ENCODE measurements around the gene RASA1.
"Not testable (repeated sequence)": the region's sequence is repeated elsewhere in the genome, so short reads cannot be mapped to it uniquely, and the experiment has no call there.

RASA1 gene

GRCh38 chr5:87278590-87279100 is 11.0 kb downstream of the RASA1 start:
- no peak overlapping the region for H3K4me3 ChIP-seq
- H3K27ac ChIP-seq, result peak overlapping the region in 1 of 2 donors; percentile 4
- TF ChIP-seq CTCF (IDR thresholded peaks at IDR 0.05), result no peak
- no peak for DNase-seq (ENCODE audit: low spot score)

- Histone ChIP-seq H3K27ac (no peak overlapping the region), H3K4me3 (no peak overlapping the region)
- DNase-seq (ENCODE audit: low spot score), result no peak
- TF ChIP-seq CTCF (IDR thresholded peaks at IDR 0.05), result no peak
These were observed 14.6 kb downstream of the RASA1 start for GRCh38 chr5:87282269-87282668.

- not testable (repeated sequence) for DNase-seq (ENCODE audit: low spot score); H3K4me3 ChIP-seq
These were observed 19.6 kb downstream of the RASA1 start for GRCh38 chr5:87287266-87287665.

GRCh38 chr5:87298692-87299362 is 31.1 kb downstream of the RASA1 start:
- no peak for TF ChIP-seq CTCF (IDR thresholded peaks at IDR 0.05)
- Histone ChIP-seq H3K4me3 (no peak overlapping the region), H3K27ac (no peak overlapping the region)
- no peak for DNase-seq (ENCODE audit: low spot score)

More at GRCh38 chr5:87287266-87287665, 19.6 kb downstream of the RASA1 start:
- H3K27ac ChIP-seq, result not testable (repeated sequence)

GRCh38 chr5:87300176-87300575 is 32.5 kb downstream of the RASA1 start:
- no peak for DNase-seq (ENCODE audit: low spot score)
- H3K27ac ChIP-seq, result no peak overlapping the region
- no peak for TF ChIP-seq CTCF (IDR thresholded peaks at IDR 0.05)
- no peak overlapping the region for H3K4me3 ChIP-seq

GRCh38 chr5:87300744-87301143 is 33.1 kb downstream of the RASA1 start:
- no peak for DNase-seq (ENCODE audit: low spot score)
- no peak overlapping the region for H3K27ac ChIP-seq
- no peak for TF ChIP-seq CTCF (IDR thresholded peaks at IDR 0.05)
- H3K4me3 ChIP-seq, result no peak overlapping the region

- no peak for TF ChIP-seq CTCF (IDR thresholded peaks at IDR 0.05)
- DNase-seq (ENCODE audit: low spot score), result no peak
- H3K4me3 ChIP-seq, result no peak overlapping the region
- H3K27ac ChIP-seq, result no peak overlapping the region
These were observed 34.4 kb downstream of the RASA1 start for GRCh38 chr5:87302061-87302460.

Measured in coronary artery (tissue), 2 donors.